Measurements from ENCODE around the gene SETD1A.

SETD1A gene

DNA sequence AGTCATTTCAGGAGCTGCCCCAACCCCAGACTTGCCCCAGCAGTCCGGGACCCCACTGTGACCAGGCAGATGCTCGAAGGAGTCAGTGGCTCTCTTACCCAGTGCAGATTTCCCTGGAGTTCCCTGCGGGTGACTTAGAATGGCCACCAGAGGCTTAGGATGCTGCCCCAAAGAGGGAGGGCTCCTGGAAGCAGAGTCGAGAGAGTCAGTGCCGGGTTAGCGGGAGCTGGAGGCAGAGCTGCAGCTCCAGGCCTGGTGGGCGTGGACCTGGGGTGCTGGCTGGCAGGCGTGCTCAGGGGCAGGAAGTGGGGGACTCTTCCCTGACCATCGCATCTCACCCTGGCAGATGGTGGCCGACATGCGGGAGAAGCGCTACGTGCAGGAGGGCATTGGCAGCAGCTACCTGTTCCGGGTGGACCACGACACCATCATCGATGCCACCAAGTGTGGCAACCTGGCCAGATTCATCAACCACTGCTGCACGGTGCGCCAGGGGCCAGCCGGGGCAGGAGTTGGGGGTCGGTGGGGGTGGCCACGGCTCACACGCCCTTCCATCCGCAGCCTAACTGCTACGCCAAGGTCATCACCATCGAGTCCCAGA is 25.8 kb downstream of the SETD1A start:
- ChIA-PET CTCF (interaction anchor here (0.6 to 1.2 kb wide), 3 partner anchors 11 to 145 kb away, joined by 3 to 5 read pairs (median 4); no protein-coding TSS in a partner anchor), POLR2A (ENCODE audit: low non-redundant PET) (no interaction called here)
- no peak for DNase-seq (ENCODE audit: low spot score)
- H3K27ac ChIP-seq = peak overlapping the region; percentile 71
- TF ChIP-seq, protein P1, sequence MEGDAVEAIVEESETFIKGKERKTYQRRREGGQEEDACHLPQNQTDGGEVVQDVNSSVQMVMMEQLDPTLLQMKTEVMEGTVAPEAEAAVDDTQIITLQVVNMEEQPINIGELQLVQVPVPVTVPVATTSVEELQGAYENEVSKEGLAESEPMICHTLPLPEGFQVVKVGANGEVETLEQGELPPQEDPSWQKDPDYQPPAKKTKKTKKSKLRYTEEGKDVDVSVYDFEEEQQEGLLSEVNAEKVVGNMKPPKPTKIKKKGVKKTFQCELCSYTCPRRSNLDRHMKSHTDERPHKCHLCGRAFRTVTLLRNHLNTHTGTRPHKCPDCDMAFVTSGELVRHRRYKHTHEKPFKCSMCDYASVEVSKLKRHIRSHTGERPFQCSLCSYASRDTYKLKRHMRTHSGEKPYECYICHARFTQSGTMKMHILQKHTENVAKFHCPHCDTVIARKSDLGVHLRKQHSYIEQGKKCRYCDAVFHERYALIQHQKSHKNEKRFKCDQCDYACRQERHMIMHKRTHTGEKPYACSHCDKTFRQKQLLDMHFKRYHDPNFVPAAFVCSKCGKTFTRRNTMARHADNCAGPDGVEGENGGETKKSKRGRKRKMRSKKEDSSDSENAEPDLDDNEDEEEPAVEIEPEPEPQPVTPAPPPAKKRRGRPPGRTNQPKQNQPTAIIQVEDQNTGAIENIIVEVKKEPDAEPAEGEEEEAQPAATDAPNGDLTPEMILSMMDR (conservative IDR thresholded peaks at IDR 0.05; ENCODE audit: low read depth) = no peak

DNA sequence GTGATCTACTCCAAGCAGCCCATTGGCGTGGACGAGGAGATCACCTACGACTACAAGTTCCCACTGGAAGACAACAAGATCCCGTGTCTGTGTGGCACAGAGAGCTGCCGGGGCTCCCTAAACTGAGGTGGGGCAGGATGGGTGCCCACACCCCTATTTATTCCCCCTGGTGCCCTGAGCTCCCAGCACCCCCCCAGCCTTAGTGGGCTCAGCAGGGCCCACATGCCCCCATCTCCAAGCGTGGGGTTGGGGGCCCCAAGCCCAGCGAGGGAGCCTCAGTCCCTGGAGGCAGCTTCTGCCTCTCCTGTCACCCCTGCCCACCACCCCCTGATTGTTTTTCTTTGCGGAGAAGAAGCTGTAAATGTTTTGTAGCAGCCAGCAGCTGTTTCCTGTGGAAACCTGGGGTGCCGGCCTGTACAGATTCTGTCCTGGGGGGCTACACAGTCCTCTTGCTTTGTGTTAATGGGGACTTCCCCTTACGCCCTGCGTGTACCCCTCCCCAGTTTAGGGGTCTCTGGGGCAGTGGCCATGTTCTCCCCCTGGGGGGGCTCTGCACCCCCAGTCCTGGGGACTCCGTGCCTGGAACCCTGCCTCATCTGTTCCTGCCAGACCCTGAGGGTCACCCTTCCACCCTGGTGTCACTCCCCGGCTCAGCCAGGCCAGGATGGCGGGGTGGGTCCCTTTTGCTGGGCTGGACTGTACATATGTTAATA is 26.5 kb downstream of the SETD1A start:
- DNase-seq (ENCODE audit: low spot score) = no peak
- TF ChIP-seq, protein P1 (conservative IDR thresholded peaks at IDR 0.05; ENCODE audit: low read depth) = no peak
- ChIA-PET POLR2A (ENCODE audit: low non-redundant PET) (interaction anchor here (0.6 kb wide), 1 partner anchor 9 kb away, joined by 3 read pairs; no protein-coding TSS in a partner anchor), CTCF (interaction anchor here (0.5 to 2.7 kb wide), 37 partner anchors 9 to 885 kb away, joined by 3 to 23 read pairs (median 4); partner anchors contain the start of genes FUS, PRSS53, PRSS8 and VKORC1)
- peak overlapping the region; percentile 71 for H3K27ac ChIP-seq

DNA sequence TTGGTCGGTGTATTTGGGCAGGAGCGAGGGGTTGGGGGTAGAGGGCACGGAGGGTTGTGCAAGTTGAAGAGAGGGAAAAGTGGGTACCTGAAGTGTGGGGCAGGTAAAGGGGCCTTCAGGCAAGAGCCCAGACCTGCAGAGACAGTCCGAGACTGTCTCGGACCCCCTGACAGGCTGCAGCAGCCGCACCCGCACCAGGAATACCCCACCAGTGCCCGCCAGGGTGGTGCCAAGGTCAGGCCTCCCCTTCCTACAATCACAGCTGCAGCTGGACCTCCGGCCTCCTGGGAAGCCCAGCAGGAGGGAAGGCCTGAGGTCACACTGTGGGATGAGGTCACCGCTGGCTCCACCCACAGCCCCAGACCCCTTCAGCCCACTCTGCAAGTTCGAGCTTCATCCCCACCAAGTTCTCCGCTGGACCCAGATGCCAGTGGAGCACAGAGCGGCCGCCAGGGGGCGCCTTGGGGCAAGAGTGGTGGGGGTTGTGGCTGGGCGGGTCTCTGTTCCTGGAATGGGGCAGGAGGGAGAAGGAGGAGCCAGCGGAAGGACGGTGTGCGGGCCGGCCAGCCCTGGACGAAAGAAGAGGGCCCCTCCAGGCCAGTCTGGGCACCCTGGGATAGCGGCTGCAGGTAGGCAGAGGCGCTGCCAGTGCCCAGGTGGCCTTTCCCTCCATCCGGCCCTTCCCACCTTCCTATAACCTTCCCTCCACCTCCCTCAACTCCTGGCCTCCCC is 27.3 kb downstream of the SETD1A start, which contains the start of gene HSD3B7:
Gene HSD3B7 (plus strand): TSS at position 539 of the 732 bp plus-strand sequence. CDS start 452 bp downstream, outside the sequence.
- ChIA-PET CTCF (interaction anchor here (0.5 to 2.7 kb wide), 48 partner anchors 9 to 884 kb away, joined by 3 to 23 read pairs (median 4); partner anchors contain the start of genes FUS, PRSS53, PRSS8 and STX4), POLR2A (ENCODE audit: low non-redundant PET) (interaction anchor here (0.6 kb wide), 1 partner anchor 8 kb away, joined by 3 read pairs; no protein-coding TSS in a partner anchor)
- peak; percentile 93 for DNase-seq (ENCODE audit: low spot score)
- peak within 1 kb of the TSS; percentile 71 for H3K27ac ChIP-seq
- TF ChIP-seq, protein P1 (conservative IDR thresholded peaks at IDR 0.05; ENCODE audit: low read depth) = peak; percentile 94

DNA sequence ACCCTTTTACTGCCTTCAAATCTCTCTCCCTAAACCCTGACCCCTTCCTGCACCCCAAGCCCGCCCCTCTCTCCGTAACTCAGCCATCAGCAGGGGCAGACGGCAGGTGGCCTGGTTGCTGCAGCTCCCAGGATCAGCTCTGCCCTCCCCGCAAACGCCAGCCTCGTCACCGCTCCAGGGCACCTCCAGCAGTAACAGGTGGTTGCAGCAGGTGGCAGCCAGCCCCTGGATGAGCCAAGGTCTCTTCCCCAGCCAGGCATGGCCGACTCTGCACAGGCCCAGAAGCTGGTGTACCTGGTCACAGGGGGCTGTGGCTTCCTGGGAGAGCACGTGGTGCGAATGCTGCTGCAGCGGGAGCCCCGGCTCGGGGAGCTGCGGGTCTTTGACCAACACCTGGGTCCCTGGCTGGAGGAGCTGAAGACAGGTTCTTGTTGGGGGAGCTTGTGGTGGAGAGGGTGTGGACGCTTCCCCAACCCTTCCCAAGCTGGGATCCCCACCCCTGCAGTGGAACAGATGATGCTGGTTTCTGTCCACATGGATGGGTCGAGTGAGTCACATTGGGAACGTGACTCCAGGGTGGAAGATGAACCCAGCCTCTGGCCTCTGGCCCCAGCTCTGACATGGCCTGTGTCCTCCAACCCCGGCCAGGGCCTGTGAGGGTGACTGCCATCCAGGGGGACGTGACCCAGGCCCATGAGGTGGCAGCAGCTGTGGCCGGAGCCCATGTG is 28.0 kb downstream of the SETD1A start:
- CTCF ChIA-PET = interaction anchor here (0.5 to 2.7 kb wide), 41 partner anchors 8 to 883 kb away, joined by 3 to 23 read pairs (median 5); partner anchors contain the start of genes FUS, PRSS53, PRSS8 and STX4
- H3K27ac ChIP-seq = peak overlapping the region; percentile 71
- POLR2A ChIA-PET (ENCODE audit: low non-redundant PET) = no interaction called here
- DNase-seq (ENCODE audit: low spot score) = peak; percentile 68
- TF ChIP-seq, protein P1 (conservative IDR thresholded peaks at IDR 0.05; ENCODE audit: low read depth) = no peak

DNA sequence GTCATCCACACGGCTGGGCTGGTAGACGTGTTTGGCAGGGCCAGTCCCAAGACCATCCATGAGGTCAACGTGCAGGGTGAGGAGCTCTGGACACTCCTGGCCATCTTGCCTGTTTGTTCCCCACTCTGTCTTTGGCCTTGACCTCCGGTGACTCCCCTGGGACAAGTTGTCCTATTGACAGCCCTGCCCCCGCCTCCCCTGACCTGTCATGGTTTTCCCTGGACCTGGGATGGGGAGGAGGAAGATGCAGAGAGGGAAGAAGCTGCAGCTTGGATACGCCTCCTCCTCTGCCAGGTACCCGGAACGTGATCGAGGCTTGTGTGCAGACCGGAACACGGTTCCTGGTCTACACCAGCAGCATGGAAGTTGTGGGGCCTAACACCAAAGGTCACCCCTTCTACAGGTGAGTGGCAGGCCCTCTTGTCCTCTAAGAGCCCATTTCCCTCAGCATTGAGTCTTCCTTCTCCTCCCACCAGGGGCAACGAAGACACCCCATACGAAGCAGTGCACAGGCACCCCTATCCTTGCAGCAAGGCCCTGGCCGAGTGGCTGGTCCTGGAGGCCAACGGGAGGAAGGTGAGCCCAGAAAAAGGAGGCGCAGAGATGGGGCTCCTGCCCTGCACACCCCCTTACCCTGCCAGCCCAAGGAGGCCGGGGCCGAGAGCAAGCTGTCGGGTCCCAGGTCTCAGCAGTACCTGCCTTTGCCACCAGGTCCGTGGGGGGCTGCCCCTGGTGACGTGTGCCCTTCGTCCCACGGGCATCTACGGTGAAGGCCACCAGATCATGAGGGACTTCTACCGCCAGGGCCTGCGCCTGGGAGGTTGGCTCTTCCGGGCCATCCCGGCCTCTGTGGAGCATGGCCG is 28.8 kb downstream of the SETD1A start:
- POLR2A ChIA-PET (ENCODE audit: low non-redundant PET) = no interaction called here
- H3K27ac ChIP-seq = peak overlapping the region; percentile 71
- CTCF ChIA-PET = interaction anchor here (0.5 to 2.7 kb wide), 23 partner anchors 11 to 878 kb away, joined by 3 to 23 read pairs (median 5); partner anchors contain the start of genes PRSS53, STX4, VKORC1 and ZNF646
- no peak for DNase-seq (ENCODE audit: low spot score)
- TF ChIP-seq, protein P1 (conservative IDR thresholded peaks at IDR 0.05; ENCODE audit: low read depth) = no peak
